ENCODE measurements around the gene SKA2. TPM values are rescaled to one million over a fixed set of nuclear protein-coding genes. Genes with fewer than 3 reads are reported as not detected.

Gene SKA2
- total and polyA plus RNA-seq, 9 of the 15 experiments (the other 6 are each of a cell fraction or from before 2014, with no cell fraction given) = 58.1 to 183 (median 133) TPM

GRCh38 chr17:59106463-59107305 lies 48.3 kb downstream of the SKA2 start, which contains the start of gene TRIM37 (continued):
- no peak for TF ChIP-seq CEBPZ (IDR thresholded peaks at IDR 0.05; ENCODE audit: borderline replicate concordance, low read depth, low read length)
- no peak for TF ChIP-seq IFI16 (CRISPR knock-in tag; IDR thresholded peaks at IDR 0.05)
- no peak for TF ChIP-seq THRAP3 (IDR thresholded peaks at IDR 0.05; ENCODE audit: borderline replicate concordance)
- no peak for TF ChIP-seq TAF9B (IDR thresholded peaks at IDR 0.05; ENCODE audit: partially characterized antibody)
- TF ChIP-seq MNT (conservative IDR thresholded peaks at IDR 0.05) = peak; percentile 96 to 97
- TF ChIP-seq TCF15 (CRISPR knock-in tag; IDR thresholded peaks at IDR 0.05) = no peak
- TF ChIP-seq ERF (CRISPR knock-in tag; IDR thresholded peaks at IDR 0.05) = no peak
- 0 out of 2 replicates have a peak, but pooled peaks have one; percentile 19 for TF ChIP-seq ZBTB17 (CRISPR knock-in tag; IDR thresholded peaks at IDR 0.05)
- no peak for TF ChIP-seq CBFB (CRISPR knock-in tag; IDR thresholded peaks at IDR 0.05)
- TF ChIP-seq THRA (IDR thresholded peaks at IDR 0.05) = no peak
- no peak for TF ChIP-seq DPF2 (IDR thresholded peaks at IDR 0.05)
- TF ChIP-seq ZKSCAN8 (CRISPR knock-in tag; IDR thresholded peaks at IDR 0.05) = no peak
- no peak for TF ChIP-seq SIRT6 (IDR thresholded peaks at IDR 0.05; ENCODE audit: low read depth, low read length)
- no peak for TF ChIP-seq ZNF444 (CRISPR knock-in tag; IDR thresholded peaks at IDR 0.05)
- TF ChIP-seq ZFX (CRISPR knock-in tag; IDR thresholded peaks at IDR 0.05) = peak; percentile 81
- TF ChIP-seq RFX1 (IDR thresholded peaks at IDR 0.05) = peak; percentile 70
- peak; percentile 34 for TF ChIP-seq MXD1 (CRISPR knock-in tag; IDR thresholded peaks at IDR 0.05; ENCODE audit: borderline replicate concordance, poor library complexity, severe bottlenecking)
- no peak for TF ChIP-seq ZNF184 (CRISPR knock-in tag; IDR thresholded peaks at IDR 0.05)
- TF ChIP-seq MEIS2 (IDR thresholded peaks at IDR 0.05; ENCODE audit: partially characterized antibody) = peak; percentile 95
- TF ChIP-seq E2F3 (CRISPR knock-in tag; IDR thresholded peaks at IDR 0.05) = peak; percentile 93
- TF ChIP-seq ZNF77 (CRISPR knock-in tag; IDR thresholded peaks at IDR 0.05) = no peak
- peak; percentile 56 for TF ChIP-seq TBP (optimal IDR thresholded peaks at IDR 0.05; ENCODE audit: low read depth, low read length)

Data from K562 (cell line).